ENCODE measurements around the gene SETD2.

The SETD2 gene

GRCh38 chr3:47007482-47008233, 156.3 kb downstream of the SETD2 start:
- no peak overlapping the region for H3K4me3 ChIP-seq (ENCODE audit: control insufficient read depth, low read depth, low read length)
- DNase-seq (ENCODE audit: low read depth) = no peak
- TF ChIP-seq CTCF (conservative IDR thresholded peaks at IDR 0.05; ENCODE audit: control insufficient read depth, insufficient read depth, low read depth, low read length) = no peak

GRCh38 chr3:47007001-47007400, 156.9 kb downstream of the SETD2 start:
- no peak for DNase-seq (ENCODE audit: low read depth)
- H3K4me3 ChIP-seq (ENCODE audit: control insufficient read depth, low read depth, low read length) = no peak overlapping the region
- no peak for TF ChIP-seq CTCF (conservative IDR thresholded peaks at IDR 0.05; ENCODE audit: control insufficient read depth, insufficient read depth, low read depth, low read length)

GRCh38 chr3:47006145-47006651, 157.7 kb downstream of the SETD2 start:
- TF ChIP-seq CTCF (conservative IDR thresholded peaks at IDR 0.05; ENCODE audit: control insufficient read depth, insufficient read depth, low read depth, low read length) = no peak

GRCh38 chr3:47005212-47006144, 158.4 kb downstream of the SETD2 start:
- H3K4me3 ChIP-seq (ENCODE audit: control insufficient read depth, low read depth, low read length) = no peak overlapping the region
- TF ChIP-seq CTCF (conservative IDR thresholded peaks at IDR 0.05; ENCODE audit: control insufficient read depth, insufficient read depth, low read depth, low read length) = no peak
- no peak for DNase-seq (ENCODE audit: low read depth)

More at GRCh38 chr3:47006145-47006651, 157.7 kb downstream of the SETD2 start:
- DNase-seq (ENCODE audit: low read depth) = no peak
- no peak overlapping the region for H3K4me3 ChIP-seq (ENCODE audit: control insufficient read depth, low read depth, low read length)

GRCh38 chr3:47004369-47005211, 159.3 kb downstream of the SETD2 start:
- no peak for TF ChIP-seq CTCF (conservative IDR thresholded peaks at IDR 0.05; ENCODE audit: control insufficient read depth, insufficient read depth, low read depth, low read length)
- no peak for DNase-seq (ENCODE audit: low read depth)
- no peak overlapping the region for H3K4me3 ChIP-seq (ENCODE audit: control insufficient read depth, low read depth, low read length)

Measured in fibroblast of mammary gland (primary cell).